A549 (cell line): ENCODE results near the gene SMC5. TPM values are rescaled to one million over a fixed set of nuclear protein-coding genes. Genes with fewer than 3 reads are reported as not detected.

ENCODE experiments used
- ATAC-seq, 2 experiments: fragments of 200-7000 bp in 1 of 2; fragments of >200 bp in 1 of 2; cut with Nextera tagmentation in 1 of 2; cut with Tn5 transposase in 1 of 2; 3 replicates each; pipeline versions ENCODE4 v1.8.0 to v1.9.1; 2018 to 2020; ENCODE audit warnings: mild to moderate bottlenecking in 1 of 2, moderate library complexity in 1 of 2
- CTCF ChIA-PET: fragments of 300-600 bp; sonication (Branson Sonifier 250); formaldehyde crosslinking; extraction: SDS; loops from one replicate; lab custom pipeline; 2021; ENCODE audit warnings: antibody characterized with exemption, inconsistent platforms; lab: Yijun Ruan, JAX
- POLR2A ChIA-PET: fragments of 350-600 bp; formaldehyde crosslinking; extraction: SDS; loops from one replicate; lab custom pipeline; 2021; ENCODE audit warnings: antibody characterized with exemption, inconsistent platforms; lab: Yijun Ruan, JAX
- DNase-seq, 2 experiments: peaks; one replicate each; pipeline versions ENCODE4 v3.0.0 to v3.0.0-alpha.2; 2011 to 2016; ENCODE audit warnings: low read depth in 1 of 2, low spot score in 1 of 2
- FAIRE-seq: peaks from 2 replicates; lab custom pipeline; 2011; peaks lifted over from hg19 to GRCh38; lab: Jason Lieb, UNC
- H3K27ac ChIP-seq, 2 experiments: fragments of >200 bp; sonication (Bioruptor Twin); formaldehyde crosslinking; 3 replicates each; pipeline ENCODE4 v1.5.1; 2016 to 2017
- H3K4me1 ChIP-seq: fragments of >200 bp; sonication (Bioruptor Twin); formaldehyde crosslinking; 3 replicates; pipeline ENCODE4 v1.6.1; 2016
- H3K4me2 ChIP-seq: fragments of >200 bp; sonication (Bioruptor Twin); formaldehyde crosslinking; 3 replicates; pipeline ENCODE4 v1.6.1; 2016
- H3K4me3 ChIP-seq: fragments of >200 bp; sonication (Bioruptor Twin); formaldehyde crosslinking; 3 replicates; pipeline ENCODE4 v1.5.1; 2016
- H3K9me3 ChIP-seq: fragments of >200 bp; sonication (Bioruptor Twin); formaldehyde crosslinking; 3 replicates; pipeline ENCODE4 v1.6.1; 2016
- BHLHE40 ChIP-seq: IDR thresholded peaks from 2 replicates; pipeline ENCODE4 v1.6.1; 2012; ENCODE audit warnings: low read depth, low read length, inconsistent platforms
- CBX2 ChIP-seq: fragments of 200-600 bp; sonication (generic); IDR thresholded peaks from 2 replicates; pipeline ENCODE4 v1.6.1; 2016; ENCODE audit warnings: low read depth, mild to moderate bottlenecking, borderline replicate concordance
- CBX8 ChIP-seq: fragments of 200-600 bp; sonication (generic); IDR thresholded peaks from 2 replicates; pipeline ENCODE4 v1.6.1; 2016
- CEBPB ChIP-seq, 2 experiments: fragments of >200 bp in 1 of 2; sonication (Bioruptor Twin) in 1 of 2; formaldehyde crosslinking in 1 of 2; IDR thresholded peaks; 2 replicates each; pipeline ENCODE4 v1.6.1; 2012 to 2016
- EHF ChIP-seq: fragments of 250-450 bp; sonication (Bioruptor Pico); IDR thresholded peaks from 2 replicates; pipeline ENCODE4 v1.5.0; 2020; ENCODE audit warnings: mild to moderate bottlenecking
- EHMT2 ChIP-seq: fragments of 200-600 bp; sonication (generic); IDR thresholded peaks from 2 replicates; pipeline ENCODE4 v1.6.1; 2016; ENCODE audit warnings: antibody characterized with exemption, low read depth, mild to moderate bottlenecking, moderate library complexity
- FOXS1 ChIP-seq: fragments of 250-450 bp; sonication (Bioruptor Pico); IDR thresholded peaks from 2 replicates; pipeline ENCODE4 v1.5.0; 2020; ENCODE audit warnings: mild to moderate bottlenecking, moderate library complexity
- HDAC2 ChIP-seq: fragments of 200-600 bp; sonication (generic); IDR thresholded peaks from 2 replicates; pipeline ENCODE4 v1.6.1; 2016
- HOXB13 ChIP-seq: fragments of 250-450 bp; sonication (Bioruptor Pico); IDR thresholded peaks from 2 replicates; pipeline ENCODE4 v1.5.0; 2020; ENCODE audit warnings: low read depth, mild to moderate bottlenecking, moderate library complexity
- JUN ChIP-seq, 2 experiments: fragments of >200 bp; sonication (Bioruptor Twin); formaldehyde crosslinking; IDR thresholded peaks; 2 replicates in 1 of 2; 3 replicates in 1 of 2; pipeline ENCODE4 v1.6.1; 2016 to 2017
- JUNB ChIP-seq: fragments of >200 bp; sonication (Bioruptor Twin); formaldehyde crosslinking; IDR thresholded peaks from 2 replicates; pipeline ENCODE4 v1.6.1; 2016
- KDM1A ChIP-seq: fragments of 200-600 bp; sonication (generic); IDR thresholded peaks from 2 replicates; pipeline ENCODE4 v1.6.1; 2016; ENCODE audit warnings: low read depth, mild to moderate bottlenecking
- MAZ ChIP-seq: fragments of 150-350 bp; IDR thresholded peaks from 2 replicates; pipeline ENCODE4 v1.6.1; 2014; ENCODE audit warnings: antibody characterized with exemption, low read depth, low read length, borderline replicate concordance
- MYC ChIP-seq: IDR thresholded peaks from 2 replicates; pipeline ENCODE4 v1.6.1; 2012; ENCODE audit warnings: mild to moderate bottlenecking, inconsistent platforms, low read length, improper control_type of control experiment, borderline replicate concordance
- NPAS2 ChIP-seq: fragments of 250-450 bp; sonication (Bioruptor Pico); IDR thresholded peaks from 2 replicates; pipeline ENCODE4 v1.8.0; 2022; ENCODE audit warnings: mild to moderate bottlenecking, moderate library complexity, borderline replicate concordance
- NR3C1 ChIP-seq: fragments of >200 bp; sonication (Bioruptor Twin); formaldehyde crosslinking; IDR thresholded peaks from 3 replicates; pipeline ENCODE4 v1.6.1; 2017
- POLR2AphosphoS2 ChIP-seq: conservative IDR thresholded peaks from 2 replicates; pipeline ENCODE4 v1.6.1; 2012; ENCODE audit warnings: low read length, improper control_type of control experiment, inconsistent platforms
- RAD21 ChIP-seq, 2 experiments: fragments of >200 bp in 1 of 2; sonication (Bioruptor Twin) in 1 of 2; formaldehyde crosslinking in 1 of 2; IDR thresholded peaks in 1 of 2; conservative IDR thresholded peaks in 1 of 2; 2 replicates in 1 of 2; 3 replicates in 1 of 2; pipeline ENCODE4 v1.6.1; 2012 to 2018; ENCODE audit warnings: inconsistent platforms in 1 of 2
- RCOR1 ChIP-seq: fragments of 150-350 bp; IDR thresholded peaks from 2 replicates; pipeline ENCODE4 v1.6.1; 2014; ENCODE audit warnings: antibody characterized with exemption, low read length, low read depth
- RFX5 ChIP-seq: fragments of 450-650 bp; IDR thresholded peaks from 2 replicates; pipeline ENCODE4 v1.7.1; 2014; ENCODE audit warnings: antibody characterized with exemption, mild to moderate bottlenecking, moderate library complexity
- TFCP2L1 ChIP-seq: fragments of 250-450 bp; sonication (Bioruptor Pico); IDR thresholded peaks from 2 replicates; pipeline ENCODE4 v1.5.0; 2021; ENCODE audit warnings: mild to moderate bottlenecking
- TP53 ChIP-seq: fragments of 250-450 bp; sonication (Bioruptor Pico); IDR thresholded peaks from 2 replicates; pipeline ENCODE4 v1.5.0; 2021; ENCODE audit warnings: mild to moderate bottlenecking, moderate library complexity
- ZC3H11A ChIP-seq: fragments of 450-650 bp; IDR thresholded peaks from 2 replicates; pipeline ENCODE4 v1.6.1; 2014; ENCODE audit warnings: antibody characterized with exemption, mild to moderate bottlenecking
- ZNF302 ChIP-seq: fragments of 250-450 bp; sonication (Bioruptor Pico); IDR thresholded peaks from 2 replicates; pipeline ENCODE4 v1.9.0; 2021; ENCODE audit warnings: inconsistent platforms, mild to moderate bottlenecking, moderate library complexity
- WGBS: methylation state at CpG from one replicate; pipeline ENCODE4 v1.1.6; 2017; ENCODE audit errors: missing lambda C conversion rate; 5-methylcytosine and 5-hydroxymethylcytosine counted together
- polyA plus RNA-seq, 4 experiments: library from polyadenylated mRNA; depleted of rRNA in 3 of 4; stranded (reverse); fragments of >200 nt; fragmentation: RNase III in 1 of 4; extraction: RNeasy Plus Mini Kit Qiagen cat#74134 plus additional on column Dnase treatment in 1 of 4; gene quantifications; 2 replicates in 3 of 4; 3 replicates in 1 of 4; pipeline ENCODE4 v1.2.3, GENCODE V29; 2011 to 2017
- TF ChIP-seq, protein P1 (sequence below): IDR thresholded peaks from 2 replicates; pipeline ENCODE4 v1.6.1; 2012; ENCODE audit warnings: low read depth, borderline replicate concordance
- TF ChIP-seq, protein P2 (sequence below): fragments of 450-650 bp; IDR thresholded peaks from 2 replicates; pipeline ENCODE4 v1.6.1; 2014; ENCODE audit warnings: antibody characterized with exemption
- TF ChIP-seq, protein P3 (sequence below): fragments of >200 bp; sonication (Bioruptor Twin); formaldehyde crosslinking; IDR thresholded peaks from 3 replicates; pipeline ENCODE4 v1.5.1; 2016
- TF ChIP-seq, protein P4 (sequence below): fragments of >200 bp; sonication (Bioruptor Twin); formaldehyde crosslinking; IDR thresholded peaks from 2 replicates; pipeline ENCODE4 v1.6.1; 2016
- TF ChIP-seq, protein P5 (sequence below): fragments of 250-450 bp; sonication (Bioruptor Pico); IDR thresholded peaks from 2 replicates; pipeline ENCODE4 v1.5.0; 2021; ENCODE audit warnings: mild to moderate bottlenecking, moderate library complexity, borderline replicate concordance

The SMC5 gene
- polyA plus RNA-seq, 2 of the 4 experiments (the other 2 are of a cell fraction) = 17.4 to 28.0 TPM

DNA sequence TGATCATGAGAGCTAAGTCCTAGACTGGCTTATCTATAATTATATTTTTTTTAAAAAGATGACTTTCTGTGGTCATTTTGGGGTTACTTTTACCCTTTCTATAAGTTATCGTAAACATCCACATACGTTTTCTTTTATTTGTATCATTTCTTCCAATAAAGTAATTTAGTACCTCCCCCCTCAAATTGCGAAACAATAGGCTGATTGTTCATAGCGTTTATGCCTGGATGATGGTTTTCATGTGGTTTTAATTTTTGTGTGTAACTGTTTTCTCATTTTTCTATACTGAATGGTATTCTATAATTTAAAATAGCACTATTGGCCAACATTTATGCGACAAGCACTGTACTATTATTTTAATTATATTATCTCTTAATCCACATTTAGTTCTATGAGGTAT lies 44.5 kb downstream of the SMC5 start:
- ATAC-seq = no peak
- H3K4me3 ChIP-seq = no peak overlapping the region
- H3K27ac ChIP-seq = no peak overlapping the region
- ChIA-PET CTCF (no interaction called here), POLR2A (interaction anchor here (0.5 kb wide), 1 partner anchor 27 kb away, joined by 3 read pairs; no protein-coding TSS in a partner anchor)
- no peak overlapping the region for H3K4me2 ChIP-seq
- no peaks in the 10 kb centered on the region for H3K9me3 ChIP-seq
- TF ChIP-seq CEBPB (IDR thresholded peaks at IDR 0.05) (peak in 1 of 2 experiments; percentile 73; a peak in 2 of 4 replicates), HOXB13 (CRISPR knock-in tag) (no peak)
- FAIRE-seq = no peak
- H3K4me1 ChIP-seq = no peaks in the 10 kb centered on the region
- no peak for DNase-seq
- WGBS = 89% methylated on average over 5 of the region's 5 CpGs

DNA sequence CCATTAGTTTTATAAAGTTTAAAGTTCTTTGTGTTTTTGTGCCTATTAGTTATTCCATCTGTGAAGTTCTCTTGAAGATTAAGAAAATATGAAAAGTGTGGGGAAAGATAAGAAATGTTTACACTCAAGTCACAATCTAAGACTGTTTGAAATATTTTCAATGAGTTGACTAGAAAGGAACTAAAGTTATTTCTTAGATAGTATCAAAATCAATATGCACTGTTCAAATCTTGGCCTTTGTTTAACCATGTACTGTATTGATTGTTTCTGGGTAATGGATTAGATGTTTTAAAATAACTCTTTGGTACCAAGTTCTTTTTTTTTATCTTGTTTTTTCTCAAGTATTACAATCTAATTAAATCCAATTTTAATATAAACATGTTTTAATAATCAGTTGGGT lies 46.0 kb downstream of the SMC5 start:
- H3K4me1 ChIP-seq = no peaks in the 10 kb centered on the region
- ChIA-PET POLR2A (no interaction called here), CTCF (no interaction called here)
- H3K9me3 ChIP-seq = no peaks in the 10 kb centered on the region
- no peak overlapping the region for H3K4me2 ChIP-seq
- DNase-seq (no peak), ATAC-seq (no peak), FAIRE-seq (peak; percentile 36)
- no peak overlapping the region for H3K27ac ChIP-seq
- H3K4me3 ChIP-seq = no peak overlapping the region
- no peak for TF ChIP-seq NR3C1
- TF ChIP-seq HOXB13 (CRISPR knock-in tag) = no peak
- TF ChIP-seq BHLHE40 = no peak
- TF ChIP-seq TFCP2L1 (CRISPR knock-in tag) = no peak
- TF ChIP-seq TP53 = no peak
- TF ChIP-seq RAD21 (conservative IDR thresholded peaks at IDR 0.05 in 1 of 2, IDR thresholded peaks at IDR 0.05 in 1 of 2) = no peak
- no peak for TF ChIP-seq EHF (CRISPR knock-in tag)
- no peak for TF ChIP-seq NPAS2 (CRISPR knock-in tag)
- no peak for TF ChIP-seq FOXS1 (CRISPR knock-in tag)
- TF ChIP-seq, protein P1, sequence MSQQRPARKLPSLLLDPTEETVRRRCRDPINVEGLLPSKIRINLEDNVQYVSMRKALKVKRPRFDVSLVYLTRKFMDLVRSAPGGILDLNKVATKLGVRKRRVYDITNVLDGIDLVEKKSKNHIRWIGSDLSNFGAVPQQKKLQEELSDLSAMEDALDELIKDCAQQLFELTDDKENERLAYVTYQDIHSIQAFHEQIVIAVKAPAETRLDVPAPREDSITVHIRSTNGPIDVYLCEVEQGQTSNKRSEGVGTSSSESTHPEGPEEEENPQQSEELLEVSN = no peak
- TF ChIP-seq, protein P2, sequence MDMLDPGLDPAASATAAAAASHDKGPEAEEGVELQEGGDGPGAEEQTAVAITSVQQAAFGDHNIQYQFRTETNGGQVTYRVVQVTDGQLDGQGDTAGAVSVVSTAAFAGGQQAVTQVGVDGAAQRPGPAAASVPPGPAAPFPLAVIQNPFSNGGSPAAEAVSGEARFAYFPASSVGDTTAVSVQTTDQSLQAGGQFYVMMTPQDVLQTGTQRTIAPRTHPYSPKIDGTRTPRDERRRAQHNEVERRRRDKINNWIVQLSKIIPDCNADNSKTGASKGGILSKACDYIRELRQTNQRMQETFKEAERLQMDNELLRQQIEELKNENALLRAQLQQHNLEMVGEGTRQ = no peak
- no peak for TF ChIP-seq JUNB
- TF ChIP-seq CBX8 = no peak
- no peak for TF ChIP-seq JUN (IDR thresholded peaks at IDR 0.05)
- TF ChIP-seq HDAC2 = no peak
- no peak for TF ChIP-seq MYC
- no peak for TF ChIP-seq POLR2AphosphoS2

DNA sequence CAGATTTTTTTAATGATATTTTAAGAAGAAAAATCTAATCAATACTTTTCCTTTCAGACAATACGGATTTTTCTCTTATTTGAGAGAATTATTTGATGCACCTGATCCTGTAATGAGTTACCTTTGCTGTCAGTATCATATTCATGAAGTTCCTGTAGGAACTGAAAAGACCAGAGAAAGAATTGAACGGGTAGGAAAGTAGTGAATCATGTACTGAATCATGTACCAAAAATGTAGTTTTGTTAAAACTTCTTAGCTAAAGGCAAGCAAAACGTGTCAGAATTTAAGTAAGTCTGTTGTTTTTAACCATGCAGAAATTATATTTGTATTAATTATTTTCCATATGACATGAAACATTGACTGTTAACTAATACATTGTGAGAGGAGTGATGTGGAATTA lies 56.6 kb downstream of the SMC5 start:
- FAIRE-seq (no peak), ATAC-seq (no peak), DNase-seq (no peak)
- Histone ChIP-seq H3K4me3 (no peak overlapping the region), H3K4me1 (no peaks in the 10 kb centered on the region), H3K4me2 (no peak overlapping the region), H3K9me3 (no peaks in the 10 kb centered on the region), H3K27ac (no peak overlapping the region)
- ChIA-PET POLR2A (no interaction called here), CTCF (no interaction called here)
- 61% methylated on average over 3 of the region's 3 CpGs for WGBS
- TF ChIP-seq EHMT2 (no peak), CBX8 (no peak), KDM1A (no peak), RCOR1 (no peak), NR3C1 (no peak), CBX2 (no peak), ZC3H11A (no peak), RFX5 (no peak), MYC (no peak), MAZ (no peak), TFCP2L1 (CRISPR knock-in tag) (no peak), ZNF302 (CRISPR knock-in tag) (no peak)
- TF ChIP-seq, protein P3, sequence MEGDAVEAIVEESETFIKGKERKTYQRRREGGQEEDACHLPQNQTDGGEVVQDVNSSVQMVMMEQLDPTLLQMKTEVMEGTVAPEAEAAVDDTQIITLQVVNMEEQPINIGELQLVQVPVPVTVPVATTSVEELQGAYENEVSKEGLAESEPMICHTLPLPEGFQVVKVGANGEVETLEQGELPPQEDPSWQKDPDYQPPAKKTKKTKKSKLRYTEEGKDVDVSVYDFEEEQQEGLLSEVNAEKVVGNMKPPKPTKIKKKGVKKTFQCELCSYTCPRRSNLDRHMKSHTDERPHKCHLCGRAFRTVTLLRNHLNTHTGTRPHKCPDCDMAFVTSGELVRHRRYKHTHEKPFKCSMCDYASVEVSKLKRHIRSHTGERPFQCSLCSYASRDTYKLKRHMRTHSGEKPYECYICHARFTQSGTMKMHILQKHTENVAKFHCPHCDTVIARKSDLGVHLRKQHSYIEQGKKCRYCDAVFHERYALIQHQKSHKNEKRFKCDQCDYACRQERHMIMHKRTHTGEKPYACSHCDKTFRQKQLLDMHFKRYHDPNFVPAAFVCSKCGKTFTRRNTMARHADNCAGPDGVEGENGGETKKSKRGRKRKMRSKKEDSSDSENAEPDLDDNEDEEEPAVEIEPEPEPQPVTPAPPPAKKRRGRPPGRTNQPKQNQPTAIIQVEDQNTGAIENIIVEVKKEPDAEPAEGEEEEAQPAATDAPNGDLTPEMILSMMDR = no peak
- TF ChIP-seq, protein P4, sequence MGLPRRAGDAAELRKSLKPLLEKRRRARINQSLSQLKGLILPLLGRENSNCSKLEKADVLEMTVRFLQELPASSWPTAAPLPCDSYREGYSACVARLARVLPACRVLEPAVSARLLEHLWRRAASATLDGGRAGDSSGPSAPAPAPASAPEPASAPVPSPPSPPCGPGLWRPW = no peak
- TF ChIP-seq, protein P5, sequence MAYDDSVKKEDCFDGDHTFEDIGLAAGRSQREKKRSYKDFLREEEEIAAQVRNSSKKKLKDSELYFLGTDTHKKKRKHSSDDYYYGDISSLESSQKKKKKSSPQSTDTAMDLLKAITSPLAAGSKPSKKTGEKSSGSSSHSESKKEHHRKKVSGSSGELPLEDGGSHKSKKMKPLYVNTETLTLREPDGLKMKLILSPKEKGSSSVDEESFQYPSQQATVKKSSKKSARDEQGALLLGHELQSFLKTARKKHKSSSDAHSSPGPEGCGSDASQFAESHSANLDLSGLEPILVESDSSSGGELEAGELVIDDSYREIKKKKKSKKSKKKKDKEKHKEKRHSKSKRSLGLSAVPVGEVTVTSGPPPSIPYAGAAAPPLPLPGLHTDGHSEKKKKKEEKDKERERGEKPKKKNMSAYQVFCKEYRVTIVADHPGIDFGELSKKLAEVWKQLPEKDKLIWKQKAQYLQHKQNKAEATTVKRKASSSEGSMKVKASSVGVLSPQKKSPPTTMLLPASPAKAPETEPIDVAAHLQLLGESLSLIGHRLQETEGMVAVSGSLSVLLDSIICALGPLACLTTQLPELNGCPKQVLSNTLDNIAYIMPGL (CRISPR knock-in tag) = no peak
- TF ChIP-seq, all 56 proteins: peak for 0
